Erythroblast (primary cell): ENCODE data around the gene TMEM156.

Source experiments
- GATA1 ChIP-seq: IDR thresholded peaks from 2 replicates; pipeline ENCODE4 v1.6.1; 2011; ENCODE audit warnings: low read depth, mild to moderate bottlenecking, control low read depth, low read length, moderate library complexity
- POLR2A ChIP-seq: IDR thresholded peaks from 2 replicates; pipeline ENCODE4 v1.6.1; 2011; ENCODE audit warnings: mild to moderate bottlenecking, low read length

DNA sequence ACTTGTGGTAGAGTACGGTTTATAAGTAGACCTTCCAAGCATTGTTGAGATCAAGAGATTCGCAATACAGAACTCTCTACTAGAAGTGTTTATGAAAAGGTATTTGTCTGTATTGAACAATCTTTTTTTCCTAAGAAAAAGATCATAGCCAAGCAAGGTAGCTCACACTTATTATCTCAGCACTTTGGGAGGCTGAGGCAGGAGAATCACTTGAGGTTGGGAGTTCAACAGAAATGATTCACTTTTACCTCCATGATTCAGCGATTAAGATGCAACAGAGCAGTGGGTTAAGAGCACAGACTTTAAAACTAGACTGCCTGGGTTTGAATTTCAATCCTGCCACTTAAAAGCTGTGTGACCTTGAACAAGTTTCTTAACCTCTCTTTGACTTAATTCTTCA lies 74.3 kb downstream of the TMEM156 start:
- TF ChIP-seq POLR2A (no peak), GATA1 (no peak)
